Right cardiac atrium (tissue), 5 donors: ENCODE data around the gene GSTA1. TPM values are rescaled to one million over a fixed set of nuclear protein-coding genes. Genes with fewer than 3 reads are reported as not detected.
"Not testable (repeated sequence)": the region's sequence is repeated elsewhere in the genome, so short reads cannot be mapped to it uniquely, and the experiment has no call there.

Experiments used
- ATAC-seq, 2 donors: fragments of 200-7000 bp; cut with Tn5 transposase; one replicate each; pipeline versions ENCODE4 v1.8.0 to v1.9.1; 2020; ENCODE audit warnings: moderate library complexity in 2 of 2, mild to moderate bottlenecking in 1 of 2
- DNase-seq, 3 donors: peaks; one replicate each; pipeline ENCODE4 v3.0.0-alpha.2; 2020
- H3K27ac ChIP-seq: one replicate; pipeline ENCODE4 v1.5.1; 2013; ENCODE audit warnings: mild to moderate bottlenecking, low read length, control low read depth, moderate library complexity
- H3K27me3 ChIP-seq: one replicate; pipeline ENCODE4 v1.6.1; 2013; ENCODE audit not compliant: control insufficient read depth, insufficient read depth
- H3K4me1 ChIP-seq: one replicate; pipeline ENCODE4 v1.6.1; 2013; ENCODE audit warnings: low read length; ENCODE audit not compliant: control insufficient read depth, insufficient read depth
- H3K4me3 ChIP-seq: one replicate; pipeline ENCODE4 v1.5.1; 2013; ENCODE audit warnings: low read length, control low read depth
- H3K9me3 ChIP-seq: one replicate; pipeline ENCODE4 v1.6.1; 2013; ENCODE audit warnings: low read length; ENCODE audit not compliant: control insufficient read depth
- WGBS: extraction: QIAGEN DNeasy Blood & Tissue Kit; methylation state at CpG from one replicate; pipeline ENCODE4 v1.1.7; 2013; 5-methylcytosine and 5-hydroxymethylcytosine counted together
- intact Hi-C, 4 donors: fragments of 100-400 bp; cut with DNase I; formaldehyde crosslinking; loops; one replicate each; pipeline versions ENCODE4 v1.11.0 to v1.14.0; 2022 to 2023
- polyA plus RNA-seq: library from polyadenylated mRNA; stranded (reverse); fragments of 200-250 nt; gene quantifications from one replicate; pipeline ENCODE4 v1.2.3, GENCODE V29; 2013
- total RNA-seq, 4 donors: library from RNA; stranded (reverse); fragmentation: NEBNext Ultra II Directional; extraction: Animal tissue kit (Norgen Biotek cat#: 25700); gene quantifications; one replicate each; pipeline ENCODE4 v1.2.1, GENCODE V29; 2021
- donor health status: healthy with polysubstance abuse.
- donor health status: DM: no; HTN: yes; CAD: no.
- donor health status: DM: no; HTN: no; CAD: no.
- donor health status: DM: no; HTN: yes; CAD: no; lungs with severe emphysema.
- donor health status: DM: yes; HTN: yes; CAD: no.

GSTA1 gene
- total and polyA plus RNA-seq, 5 donors, result 0.09 TPM; not detected in 4

DNA sequence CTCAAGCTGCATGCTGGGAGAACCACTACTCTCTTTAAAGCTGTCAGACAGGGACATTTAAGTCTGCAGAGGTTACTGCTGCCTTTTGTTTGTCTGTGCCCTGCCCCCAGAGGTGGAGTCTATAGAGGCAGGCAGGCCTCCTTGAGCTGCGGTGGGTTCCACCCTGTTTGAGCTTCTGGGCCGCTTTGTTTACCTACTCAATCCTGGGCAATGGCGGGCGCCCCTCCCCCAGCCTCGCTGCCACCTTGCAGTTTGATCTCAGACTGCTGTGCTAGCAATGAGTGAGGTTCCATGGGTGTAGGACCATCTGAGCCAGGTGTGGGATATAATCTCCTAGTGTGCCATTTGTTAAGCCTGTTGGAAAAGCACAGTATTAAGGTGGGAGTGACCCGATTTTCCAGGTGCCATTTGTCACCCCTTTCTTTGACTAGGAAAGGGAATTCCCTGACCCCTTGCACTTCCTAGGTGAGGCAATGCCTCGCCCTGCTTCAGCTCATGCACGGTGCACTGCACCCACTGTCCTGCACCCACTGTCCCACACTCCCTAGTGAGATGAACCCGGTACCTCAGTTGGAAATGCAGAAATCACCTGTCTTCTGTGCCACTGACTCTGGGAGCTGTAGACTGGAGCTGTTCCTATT lies 26.8 kb downstream of the GSTA1 start:
- DNase-seq, H3K27me3 ChIP-seq, H3K9me3 ChIP-seq, H3K27ac ChIP-seq, H3K4me1 ChIP-seq, ATAC-seq, H3K4me3 ChIP-seq, intact Hi-C loops: not testable (repeated sequence)
- WGBS, result 88% methylated on average over 9 of the region's 9 CpGs

DNA sequence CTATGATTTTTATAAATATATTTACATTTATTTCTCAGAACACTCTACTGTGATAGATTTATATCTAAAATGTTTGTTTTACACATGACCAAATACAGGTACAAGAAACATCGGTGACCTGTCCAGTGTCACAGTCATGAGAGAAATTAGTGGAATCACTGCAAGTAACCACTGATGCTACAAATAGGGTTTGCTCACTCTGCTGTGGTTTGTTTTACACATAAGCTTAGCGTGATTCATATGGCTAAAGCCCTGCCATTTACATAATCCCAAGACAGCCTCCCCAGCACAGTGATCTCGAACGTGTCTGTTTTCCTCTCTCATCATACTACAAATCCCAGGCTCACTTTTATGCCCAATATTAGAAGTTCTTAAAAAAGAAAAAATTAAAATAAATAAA lies 34.2 kb downstream of the GSTA1 start:
- H3K9me3 ChIP-seq, intact Hi-C loops, H3K4me3 ChIP-seq, DNase-seq, H3K27ac ChIP-seq, H3K4me1 ChIP-seq, H3K27me3 ChIP-seq, ATAC-seq: not testable (repeated sequence)
- 63% methylated on average over 4 of the region's 4 CpGs for WGBS

DNA sequence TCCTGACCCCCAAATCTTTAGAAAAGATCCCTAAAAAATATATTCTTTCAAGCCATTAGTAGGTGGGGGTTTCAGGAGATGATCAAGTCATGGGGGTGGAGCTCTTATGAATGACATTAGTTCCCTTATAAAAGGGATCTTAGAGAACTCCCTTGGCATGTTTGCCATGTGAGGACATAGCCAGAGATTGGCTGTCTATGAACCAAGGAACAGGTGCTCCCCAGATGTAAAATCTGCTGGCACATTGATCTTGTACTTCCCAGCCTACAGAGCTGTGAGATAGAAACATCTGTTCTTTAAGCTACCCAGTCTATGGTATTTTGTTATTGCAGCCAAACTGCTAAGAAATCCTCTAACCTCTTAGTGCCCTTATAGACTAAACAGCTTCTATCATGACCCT lies 36.0 kb downstream of the GSTA1 start:
- H3K27me3 ChIP-seq, DNase-seq, H3K4me1 ChIP-seq, H3K4me3 ChIP-seq, ATAC-seq, H3K27ac ChIP-seq, intact Hi-C loops, H3K9me3 ChIP-seq: not testable (repeated sequence)

DNA sequence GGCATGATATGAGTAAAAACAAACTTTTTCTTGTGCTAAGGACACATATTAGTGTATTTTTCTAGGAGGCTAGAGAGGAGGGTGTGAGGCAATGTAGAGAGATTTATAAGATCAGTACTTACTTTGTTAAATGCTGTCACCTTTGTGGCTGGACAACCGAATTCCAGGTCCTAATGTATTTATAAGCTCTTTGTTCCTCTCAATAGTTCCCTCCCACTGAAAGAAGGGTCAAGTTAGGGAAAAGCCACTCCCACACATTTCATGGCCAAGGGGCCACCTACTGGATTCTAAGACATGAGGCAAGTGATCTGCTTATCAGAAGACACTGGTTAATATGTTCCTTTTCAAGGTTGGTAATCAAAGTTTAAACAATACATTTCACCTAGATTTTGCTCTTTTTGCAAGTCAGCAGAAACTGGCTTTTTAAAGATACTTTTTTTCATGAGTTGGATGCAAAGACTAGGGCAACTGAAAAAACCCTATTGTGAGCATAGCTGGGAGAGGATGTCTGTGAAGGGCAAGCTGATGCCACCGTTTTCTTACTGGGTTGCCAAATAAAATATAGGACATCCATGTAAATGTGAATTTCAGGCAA lies 40.2 kb downstream of the GSTA1 start, which contains the start of gene GSTA2:
Gene GSTA2, minus strand, starts transcription at position 154 of the 595 bp plus-strand sequence. CDS start 5,528 bp downstream, outside the sequence.
- DNase-seq, intact Hi-C loops, H3K4me3 ChIP-seq, H3K4me1 ChIP-seq, H3K9me3 ChIP-seq, ATAC-seq, H3K27ac ChIP-seq, H3K27me3 ChIP-seq: not testable (repeated sequence)
- WGBS, result 63% methylated on average over 2 of the region's 2 CpGs

DNA sequence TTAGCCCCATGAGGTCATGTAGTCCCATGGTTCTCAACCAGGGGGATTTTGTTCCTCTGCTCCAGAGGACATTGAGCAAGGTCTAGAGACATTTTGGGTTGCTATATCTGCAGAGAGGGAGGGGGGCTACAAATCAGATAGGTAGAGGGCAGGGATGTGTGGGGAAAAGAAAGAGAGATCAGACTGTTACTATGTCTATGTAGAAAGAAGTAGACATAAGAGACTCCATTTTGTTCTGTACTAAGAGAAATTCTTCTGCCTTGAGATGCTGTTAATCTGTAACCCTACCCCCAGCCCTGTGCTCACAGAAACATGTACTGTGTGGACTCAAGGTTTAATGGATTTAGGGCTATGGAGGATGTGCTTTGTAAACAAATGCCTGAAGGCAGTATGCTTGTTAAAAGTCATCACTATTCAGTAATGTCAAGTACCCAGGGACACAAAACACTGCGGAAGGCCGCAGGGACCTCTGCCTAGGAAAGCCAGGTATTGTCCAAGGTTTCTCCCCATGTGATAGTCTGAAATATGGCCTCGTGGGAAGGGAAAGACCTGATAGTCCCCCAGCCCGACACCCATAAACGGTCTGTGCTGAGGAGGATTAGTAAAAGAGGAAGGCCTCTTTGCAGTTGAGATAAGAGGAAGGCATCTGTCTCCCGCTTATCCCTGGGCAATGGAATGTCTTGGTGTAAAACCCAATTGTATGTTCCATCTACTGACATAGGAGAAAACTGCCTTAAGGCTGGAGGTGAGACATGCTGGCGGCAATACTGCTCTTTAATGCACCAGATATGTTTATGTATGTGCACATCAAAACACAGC lies 41.7 kb downstream of the GSTA1 start:
- WGBS, result 55% methylated on average over 7 of the region's 7 CpGs
- H3K27ac ChIP-seq, H3K9me3 ChIP-seq, H3K27me3 ChIP-seq, H3K4me1 ChIP-seq, H3K4me3 ChIP-seq, DNase-seq, intact Hi-C loops, ATAC-seq: not testable (repeated sequence)

DNA sequence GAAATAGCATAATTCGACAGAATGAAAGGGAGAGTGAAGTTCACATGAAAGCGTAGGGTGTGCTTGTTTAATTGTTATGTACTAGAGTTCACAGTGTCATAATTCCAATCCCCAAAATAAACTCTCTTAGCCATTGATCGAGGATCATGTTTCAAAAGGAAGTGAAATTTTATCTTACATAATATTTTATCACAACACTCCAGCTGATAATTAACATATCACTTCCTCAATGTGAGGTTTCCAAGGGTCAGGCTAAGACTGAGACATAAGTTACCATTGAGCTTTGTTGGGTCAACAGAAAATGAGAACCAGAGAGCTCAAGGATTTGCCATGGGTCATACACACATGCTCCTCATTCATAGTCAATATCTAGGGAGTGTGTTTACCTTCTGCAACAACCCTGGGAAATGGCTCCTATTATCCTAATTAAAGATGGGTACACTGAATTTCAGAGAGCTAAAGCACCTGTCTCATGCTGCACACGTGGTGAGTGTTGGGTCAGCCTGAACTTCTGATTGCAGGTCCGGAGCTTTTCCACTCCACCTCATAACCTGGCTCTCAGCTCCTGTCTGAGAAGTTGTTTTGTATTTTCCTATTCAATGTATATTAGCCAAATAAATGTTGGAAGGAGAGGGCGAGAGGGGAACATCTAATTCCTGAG lies 43.4 kb downstream of the GSTA1 start:
- no peak for ATAC-seq
- WGBS, result 63% methylated on average over 6 of the region's 6 CpGs

DNA sequence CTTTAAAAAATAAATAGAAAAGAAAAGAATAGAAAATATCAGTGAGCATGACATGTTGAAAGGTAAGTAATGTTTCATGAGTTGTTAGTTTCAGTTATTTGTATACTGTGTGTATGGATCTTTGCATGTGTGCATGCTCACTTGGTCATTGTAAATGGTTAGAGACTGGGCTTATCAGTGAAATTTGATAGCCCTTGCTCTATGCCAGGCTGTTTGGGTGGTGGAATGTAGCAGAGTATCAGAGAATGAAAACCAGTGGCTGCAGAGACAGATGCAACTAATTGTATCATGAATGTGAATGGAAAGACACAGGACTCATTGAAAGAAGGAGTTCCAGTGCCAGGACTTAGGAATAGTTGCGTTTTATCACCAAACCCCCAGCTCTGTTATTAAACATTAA lies 44.5 kb downstream of the GSTA1 start:
- Histone ChIP-seq H3K9me3 (no peaks in the 10 kb centered on the region), H3K4me1 (no peaks in the 10 kb centered on the region), H3K27me3 (no peaks in the 10 kb centered on the region), H3K4me3 (no peak overlapping the region), H3K27ac (no peak overlapping the region)
- ATAC-seq (peak in 1 of 2 donors; percentile 38), DNase-seq (no peak)
- WGBS, result 57% methylated on average over 1 of the region's 1 CpG
- intact Hi-C loops, result no loop called here

More for the DNA sequence above, 43.4 kb downstream of the GSTA1 start:
- no peak overlapping the region for H3K27ac ChIP-seq
- DNase-seq, result no peak
- H3K9me3 ChIP-seq, result no peaks in the 10 kb centered on the region
- H3K4me3 ChIP-seq, result no peak overlapping the region
- no peaks in the 10 kb centered on the region for H3K4me1 ChIP-seq
- intact Hi-C loops, result no loop called here
- no peaks in the 10 kb centered on the region for H3K27me3 ChIP-seq

DNA sequence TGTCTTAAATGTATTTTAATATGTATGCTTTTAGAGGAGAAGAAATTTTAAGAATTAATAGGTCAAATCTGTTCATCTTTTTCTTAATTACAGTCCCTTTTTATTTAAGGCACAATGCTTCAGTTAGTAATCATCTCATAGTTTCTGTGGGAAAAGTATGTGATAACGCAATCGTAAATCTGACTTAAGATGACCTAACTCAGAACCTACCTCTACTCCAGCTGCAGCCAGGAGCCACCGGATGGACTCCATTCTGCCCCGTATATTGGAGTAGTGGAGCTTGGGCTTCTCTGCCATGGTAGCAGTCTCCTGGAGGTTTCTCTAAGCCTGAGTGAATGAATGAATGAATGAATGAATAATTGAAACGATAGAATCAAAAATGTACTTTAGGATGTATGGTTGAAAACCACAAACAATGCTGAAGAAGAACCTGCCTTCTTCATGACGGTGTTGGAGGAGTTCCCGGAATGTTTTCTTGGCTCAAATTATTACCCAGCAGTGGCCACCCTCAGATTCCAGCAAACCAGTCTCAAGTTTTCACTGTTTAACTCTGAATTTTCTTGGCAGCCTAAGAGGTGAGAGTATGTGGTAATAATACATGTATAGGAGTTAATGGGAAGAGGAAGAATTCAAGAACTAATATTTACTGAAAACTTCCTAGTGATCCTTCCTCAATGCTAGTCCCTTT lies 45.8 kb downstream of the GSTA1 start:
- H3K4me1 ChIP-seq, intact Hi-C loops, H3K4me3 ChIP-seq, H3K27ac ChIP-seq, H3K9me3 ChIP-seq, H3K27me3 ChIP-seq, ATAC-seq, DNase-seq: not testable (repeated sequence)
- WGBS, result 65% methylated on average over 7 of the region's 7 CpGs

DNA sequence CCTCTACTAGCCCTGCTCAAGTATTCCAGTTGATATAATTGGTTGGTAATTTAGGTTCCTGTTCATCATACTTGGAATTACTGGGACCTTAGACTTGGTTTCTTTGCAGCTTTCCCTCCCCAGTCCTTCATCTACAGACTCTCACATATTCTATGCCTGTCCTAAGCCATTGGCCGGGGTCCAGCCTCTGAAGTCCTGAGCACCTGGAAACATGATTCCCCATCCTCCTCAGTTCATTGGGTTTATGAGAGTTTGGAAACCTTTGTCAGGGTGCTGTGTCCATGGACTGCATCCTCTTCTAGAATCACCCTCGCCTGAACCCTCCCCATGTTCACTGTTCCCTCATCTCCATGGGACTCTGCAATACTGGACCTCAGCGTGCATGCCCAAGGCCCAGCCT lies 49.2 kb downstream of the GSTA1 start:
- H3K9me3 ChIP-seq, result no peaks in the 10 kb centered on the region
- H3K4me1 ChIP-seq, result no peaks in the 10 kb centered on the region
- WGBS, result 85% methylated on average over 3 of the region's 3 CpGs
- DNase-seq (no peak), ATAC-seq (no peak)
- no peaks in the 10 kb centered on the region for H3K27me3 ChIP-seq
- intact Hi-C loops, result no loop called here
- no peak overlapping the region for H3K4me3 ChIP-seq
- H3K27ac ChIP-seq, result no peak overlapping the region

DNA sequence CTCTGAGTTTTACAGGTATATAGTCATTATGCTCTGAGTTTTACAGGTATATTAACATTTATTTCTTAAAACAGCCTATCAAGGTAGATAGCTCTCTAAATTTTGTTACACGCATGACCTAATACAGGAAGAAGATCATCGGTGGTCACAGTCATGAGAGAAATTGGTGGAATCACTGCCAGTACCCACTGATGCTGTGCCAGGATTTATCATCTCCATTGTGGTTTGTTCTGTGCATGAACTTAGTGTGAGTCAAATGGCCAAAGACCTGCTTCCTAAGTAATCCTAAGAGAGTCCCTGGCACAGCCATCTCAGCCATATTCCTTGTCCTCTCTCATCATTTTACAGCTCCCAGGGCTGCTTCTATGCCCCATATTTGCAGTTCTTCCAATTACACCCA lies 50.5 kb downstream of the GSTA1 start:
- H3K4me3 ChIP-seq, result not testable (repeated sequence)

More for the DNA sequence above, 50.5 kb downstream of the GSTA1 start:
- ATAC-seq, H3K27me3 ChIP-seq, DNase-seq, H3K27ac ChIP-seq, H3K4me1 ChIP-seq, H3K9me3 ChIP-seq, intact Hi-C loops: not testable (repeated sequence)
- WGBS, result 86% methylated on average over 2 of the region's 2 CpGs
